ENCODE results near the gene ATP8B1.
"Not testable (repeated sequence)": the region's sequence is repeated elsewhere in the genome, so short reads cannot be mapped to it uniquely, and the experiment has no call there.

- TF ChIP-seq EZH2phosphoT487 (IDR thresholded peaks at IDR 0.05; ENCODE audit: insufficient read depth, low read depth); EZH2 (IDR thresholded peaks at IDR 0.05; ENCODE audit: insufficient read depth, poor library complexity, severe bottlenecking): not testable (repeated sequence)
Measured at GRCh38 chr18:57735042-57735441, 68.1 kb downstream of the ATP8B1 start.

Measured in GM23248 (cell line).